Skeletal muscle cell (primary cell): ENCODE data around the gene ZNF787.
"Not testable (repeated sequence)": the region's sequence is repeated elsewhere in the genome, so short reads cannot be mapped to it uniquely, and the experiment has no call there.

Experiments used
- DNase-seq: peaks from one replicate; pipeline ENCODE4 v3.0.0-alpha.2; 2010; ENCODE audit warnings: low read depth
- H3K4me3 ChIP-seq: 2 replicates; pipeline ENCODE4 v1.5.1; 2011; ENCODE audit warnings: low read depth, mild to moderate bottlenecking, control low read depth, low read length, moderate library complexity

Gene ZNF787

DNA sequence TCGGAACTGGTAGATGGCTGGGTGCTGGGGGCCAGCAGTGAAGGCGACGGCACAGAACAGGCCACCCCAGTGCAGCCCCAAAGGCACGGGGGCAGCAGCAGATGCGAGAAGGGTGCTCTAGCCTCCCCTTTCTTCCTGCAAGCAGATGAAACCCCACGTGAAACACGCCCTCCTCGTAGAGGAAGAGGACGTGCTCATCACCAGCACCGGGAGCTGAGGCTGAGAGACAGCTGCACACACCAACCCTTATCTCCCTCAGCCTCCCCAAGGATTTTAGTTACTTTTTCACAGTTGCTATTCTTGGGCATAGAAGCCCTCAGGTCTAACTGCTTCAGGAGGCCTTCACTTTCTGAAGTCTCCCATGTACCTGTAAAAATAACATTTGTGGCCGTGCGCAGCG, 11.9 kb downstream of the ZNF787 start:
- no peak overlapping the region for H3K4me3 ChIP-seq
- DNase-seq = peak; percentile 21

- peak; percentile 22 for DNase-seq
Observed at GRCh38 chr19:56108447-56109195, 12.5 kb downstream of the ZNF787 start.

GRCh38 chr19:56107626-56108351, 13.3 kb downstream of the ZNF787 start:
- H3K4me3 ChIP-seq = no peak overlapping the region
- no peak for DNase-seq

More at GRCh38 chr19:56108447-56109195, 12.5 kb downstream of the ZNF787 start:
- peak overlapping the region; percentile 20 for H3K4me3 ChIP-seq

DNA sequence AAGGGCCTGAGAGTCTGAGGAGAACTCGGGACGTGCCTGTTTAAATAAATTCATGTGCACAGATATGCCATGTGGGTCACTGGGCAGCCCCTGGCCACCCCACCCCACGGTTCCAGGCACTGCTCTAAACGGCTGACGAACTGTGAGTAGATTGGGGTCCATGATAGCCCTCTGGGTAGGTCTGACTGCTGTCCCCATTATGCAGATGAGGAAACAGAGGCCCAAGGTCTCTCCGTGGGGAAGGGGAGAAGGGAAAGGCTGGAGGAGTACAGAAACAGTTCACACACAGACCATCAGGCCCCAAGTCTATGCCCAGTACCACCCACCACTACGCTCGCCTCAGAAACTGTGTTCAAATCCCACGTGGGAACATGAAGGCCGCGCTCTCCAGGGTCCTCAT, 14.1 kb downstream of the ZNF787 start:
- DNase-seq = no peak
- H3K4me3 ChIP-seq = no peak overlapping the region

DNA sequence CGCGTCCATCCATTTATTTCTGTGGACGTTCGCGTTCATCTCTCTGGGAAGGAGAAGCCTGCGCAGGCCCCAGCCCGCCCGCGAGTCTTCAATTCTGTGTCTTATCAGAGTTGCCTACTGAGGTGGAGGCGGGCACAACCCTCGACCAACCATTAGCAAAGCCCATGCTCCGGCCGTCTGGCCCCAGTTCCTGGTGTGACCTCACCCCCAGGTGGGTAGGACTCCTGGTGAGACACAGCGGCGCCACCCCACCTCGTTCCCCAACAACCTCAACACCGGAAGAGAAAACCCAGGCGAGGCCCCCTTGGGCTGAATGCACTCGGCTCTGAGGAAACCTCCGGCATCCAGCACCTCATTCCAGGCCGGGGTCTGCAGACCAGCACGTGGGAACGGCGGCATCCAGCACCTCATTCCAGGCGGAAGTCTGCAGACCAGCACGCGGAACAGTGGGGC, 14.7 kb downstream of the ZNF787 start:
- no peak overlapping the region for H3K4me3 ChIP-seq
- DNase-seq = no peak

DNA sequence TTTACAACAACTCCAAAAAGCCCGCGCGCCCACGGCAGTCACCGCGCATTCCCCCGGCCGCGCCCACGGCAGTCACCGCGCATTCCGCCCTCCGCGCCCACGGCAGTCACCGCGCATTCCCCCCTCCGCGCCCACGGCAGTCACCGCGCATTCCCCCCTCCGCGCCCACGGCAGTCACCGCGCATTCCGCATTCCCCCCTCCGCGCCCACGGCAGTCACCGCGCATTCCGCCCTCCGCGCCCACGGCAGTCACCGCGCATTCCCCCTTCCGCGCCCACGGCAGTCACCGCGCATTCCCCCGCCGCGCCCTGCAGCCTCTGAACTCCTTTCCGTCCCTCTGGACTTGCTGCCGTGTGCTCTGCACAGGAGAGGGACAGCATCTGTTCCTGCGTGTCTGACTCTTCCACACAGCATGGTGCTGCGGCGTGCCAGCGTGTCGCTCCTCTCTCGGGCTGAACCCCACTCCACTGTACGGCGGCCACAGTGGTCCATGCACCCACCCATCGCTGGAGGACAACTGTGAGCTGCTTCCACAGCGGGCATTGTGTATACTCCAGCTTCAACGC, 15.2 kb downstream of the ZNF787 start:
- DNase-seq, H3K4me3 ChIP-seq: not testable (repeated sequence)

- H3K4me3 ChIP-seq = no peak overlapping the region
- peak; percentile 31 for DNase-seq
Observed at GRCh38 chr19:56105090-56105701, 15.9 kb downstream of the ZNF787 start.

- H3K4me3 ChIP-seq = no peak overlapping the region
- no peak for DNase-seq
Observed at GRCh38 chr19:56104423-56104822, 16.7 kb downstream of the ZNF787 start.

- DNase-seq = no peak
- no peak overlapping the region for H3K4me3 ChIP-seq
Observed at GRCh38 chr19:56103027-56103614, 18.0 kb downstream of the ZNF787 start.

DNA sequence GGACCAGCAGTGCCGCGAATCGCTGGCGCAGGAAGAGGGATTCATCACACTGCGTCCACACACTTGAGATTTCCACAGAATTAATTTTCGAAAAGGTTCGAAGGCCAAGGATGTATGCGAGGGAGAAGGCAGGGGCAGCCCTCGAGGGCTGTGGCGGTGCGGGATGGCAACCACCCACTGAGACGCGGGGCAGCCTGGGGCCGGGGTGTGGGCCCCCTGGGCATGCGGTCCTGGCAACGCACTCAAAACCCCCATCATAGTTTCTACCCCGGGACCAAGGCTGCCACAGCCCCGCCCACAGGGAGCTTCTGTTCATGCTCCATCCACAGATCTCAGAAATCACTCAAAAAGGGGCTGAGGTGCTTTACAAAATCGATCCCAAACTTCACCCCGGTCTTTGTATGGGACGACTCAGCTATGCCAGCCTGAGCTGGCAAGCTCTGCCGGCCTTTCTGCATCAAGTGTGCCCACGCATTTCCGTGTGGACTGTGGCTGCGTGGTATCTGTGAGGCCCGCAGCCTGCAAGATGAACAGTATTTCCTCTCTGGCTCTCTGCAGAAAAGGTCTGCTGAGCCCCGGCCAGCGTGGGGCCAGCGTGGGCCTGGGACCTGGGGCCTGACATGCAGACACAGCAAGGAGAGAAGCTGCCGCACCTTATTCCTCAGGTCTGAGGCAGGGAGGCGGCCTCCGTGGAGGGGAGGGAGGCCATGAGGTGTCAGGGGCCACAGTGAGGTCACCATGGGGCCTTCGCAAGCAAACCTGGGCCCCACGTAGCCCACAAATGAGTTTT, 19.2 kb downstream of the ZNF787 start:
- no peak overlapping the region for H3K4me3 ChIP-seq
- no peak for DNase-seq

GRCh38 chr19:56101095-56101494, 20.0 kb downstream of the ZNF787 start:
- DNase-seq = no peak
- no peak overlapping the region for H3K4me3 ChIP-seq

GRCh38 chr19:56099638-56100539, 21.2 kb downstream of the ZNF787 start:
- no peak for DNase-seq
- H3K4me3 ChIP-seq = no peak overlapping the region

GRCh38 chr19:56098731-56099568, 22.1 kb downstream of the ZNF787 start:
- no peak overlapping the region for H3K4me3 ChIP-seq
- no peak for DNase-seq

DNA sequence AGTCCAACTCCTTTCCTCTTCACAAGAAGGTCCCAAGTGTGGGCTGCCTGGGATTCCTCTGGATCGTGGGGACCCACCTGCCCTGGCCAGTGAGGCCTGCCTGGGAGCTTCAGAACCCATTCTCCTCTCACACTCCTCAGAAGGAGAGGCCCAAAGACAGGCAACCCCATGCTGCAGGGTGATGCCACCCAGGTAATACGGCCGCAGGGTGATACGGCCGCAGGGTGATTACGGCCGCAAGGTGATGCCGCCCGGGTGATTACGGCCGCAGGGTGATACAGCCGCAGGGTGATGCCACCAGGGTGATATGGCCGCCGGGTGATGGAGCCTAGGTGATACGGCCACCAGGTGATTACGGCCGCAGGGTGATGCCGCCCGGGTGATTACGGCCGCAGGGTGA, 22.9 kb downstream of the ZNF787 start:
- not testable (repeated sequence) for DNase-seq, H3K4me3 ChIP-seq

GRCh38 chr19:56097776-56098175, 23.3 kb downstream of the ZNF787 start:
- no peak for DNase-seq
- no peak overlapping the region for H3K4me3 ChIP-seq

DNA sequence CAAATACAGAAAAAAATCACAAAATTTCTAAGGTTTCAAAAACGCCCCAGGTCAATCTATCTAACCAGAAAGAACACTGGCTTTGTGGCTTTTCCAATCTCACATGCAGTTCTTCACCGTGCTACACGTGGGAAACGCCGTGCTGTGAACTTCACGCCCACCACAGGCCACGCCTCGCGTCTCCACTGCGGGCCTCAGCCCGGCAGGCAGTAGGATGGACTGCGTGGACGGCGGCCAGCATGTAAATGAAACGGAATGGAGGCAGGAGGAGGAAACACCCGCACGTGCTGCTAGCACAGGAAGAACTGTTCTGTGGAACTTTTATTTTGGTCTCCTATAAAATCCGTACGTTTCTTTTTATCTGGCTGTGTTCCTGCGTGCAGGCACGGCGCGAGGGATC, 23.8 kb downstream of the ZNF787 start:
- H3K4me3 ChIP-seq = no peak overlapping the region
- no peak for DNase-seq

- DNase-seq = no peak
- H3K4me3 ChIP-seq = no peak overlapping the region
Observed at GRCh38 chr19:56096665-56097064, 24.4 kb downstream of the ZNF787 start.
